HFF-Myc (cell line): ENCODE results near the gene PDZD8.

ENCODE experiments used
- DNase-seq: peaks from one replicate; pipeline ENCODE4 v3.0.0-alpha.2; 2011; ENCODE audit warnings: low read depth; ENCODE audit errors: extremely low read depth
- H3K4me3 ChIP-seq: replicated peaks from 2 replicates; pipeline ENCODE4 v1.5.1; 2011; ENCODE audit warnings: low read depth, mild to moderate bottlenecking, control low read depth, low read length
- CTCF ChIP-seq: IDR thresholded peaks from 2 replicates; pipeline ENCODE4 v1.5.1; 2012; ENCODE audit warnings: mild to moderate bottlenecking, low read depth, low read length, control low read depth; ENCODE audit errors: missing control alignments

The PDZD8 gene

DNA sequence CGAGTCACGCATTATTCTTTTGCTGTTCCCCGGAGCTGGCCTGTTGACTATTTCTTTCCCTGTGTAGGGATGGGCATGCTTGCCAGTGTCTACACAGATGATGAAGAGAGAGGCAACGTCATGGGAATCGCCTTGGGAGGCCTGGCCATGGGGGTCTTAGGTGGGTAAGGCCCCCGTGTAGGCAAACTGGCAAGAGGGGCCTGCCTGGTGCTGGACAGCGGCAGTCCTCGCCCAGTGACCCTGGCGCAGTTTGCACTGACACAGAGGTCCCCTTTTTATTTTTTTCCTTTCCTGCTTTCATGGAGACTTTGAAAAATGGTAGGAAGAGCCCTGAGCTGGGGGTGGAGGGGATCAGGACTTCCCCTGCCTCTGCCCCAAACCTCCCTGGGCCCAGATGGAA, 120.9 kb downstream of the PDZD8 start:
- no peak overlapping the region for H3K4me3 ChIP-seq
- no peak for DNase-seq
- no peak for TF ChIP-seq CTCF

GRCh38 chr10:117253908-117254307, 121.3 kb downstream of the PDZD8 start:
- no peak for DNase-seq
- H3K4me3 ChIP-seq = no peak overlapping the region
- no peak for TF ChIP-seq CTCF

DNA sequence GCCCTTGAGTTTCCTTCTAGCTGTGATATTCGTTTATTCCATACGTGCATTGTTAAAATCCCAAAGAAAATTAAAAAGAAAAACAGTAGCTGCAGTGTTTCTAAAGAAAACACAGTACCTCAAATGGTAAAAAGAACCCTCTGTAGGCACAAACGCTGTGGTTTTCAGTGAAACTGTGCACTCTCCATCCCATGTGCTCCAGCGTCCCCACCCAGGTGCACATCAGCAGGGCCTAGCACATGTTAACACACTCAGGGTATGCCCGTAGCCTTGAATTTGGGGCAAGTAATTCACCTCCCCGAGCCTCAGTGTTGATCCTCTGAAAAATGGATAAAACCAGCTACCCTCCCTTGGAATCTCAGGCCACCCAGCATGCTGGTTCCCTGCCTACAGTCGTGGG, 124.8 kb downstream of the PDZD8 start:
- H3K4me3 ChIP-seq = no peak overlapping the region
- no peak for DNase-seq
- TF ChIP-seq CTCF = no peak

DNA sequence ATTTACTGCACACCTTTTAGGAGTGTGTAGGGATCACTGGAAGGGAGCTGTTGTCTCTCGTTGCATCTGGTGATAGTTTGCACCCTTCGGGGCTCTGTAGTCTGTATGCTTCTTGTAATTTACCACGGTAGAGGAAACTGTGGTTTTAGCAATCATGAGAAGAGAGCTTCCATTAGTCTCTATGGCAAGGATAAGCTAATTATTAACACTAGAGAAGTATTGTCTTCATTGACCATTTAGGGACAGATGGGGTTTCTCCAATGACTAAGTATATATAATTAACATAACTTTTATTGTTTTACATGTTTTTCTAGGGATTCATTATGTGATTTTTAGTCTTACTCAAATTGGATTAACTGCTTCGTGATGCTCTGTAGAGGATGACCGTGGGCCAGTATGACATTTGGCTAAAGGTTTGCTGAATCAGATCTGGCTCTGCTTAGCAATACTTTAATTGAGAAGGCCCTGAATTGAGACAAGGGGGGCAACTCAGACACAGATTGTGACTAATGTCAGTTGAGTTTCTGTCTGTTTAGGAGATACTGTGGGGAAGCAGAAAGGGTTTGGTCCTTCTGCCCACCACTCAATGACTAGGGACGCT, 125.6 kb downstream of the PDZD8 start:
- H3K4me3 ChIP-seq = no peak overlapping the region
- DNase-seq = no peak
- TF ChIP-seq CTCF = no peak

DNA sequence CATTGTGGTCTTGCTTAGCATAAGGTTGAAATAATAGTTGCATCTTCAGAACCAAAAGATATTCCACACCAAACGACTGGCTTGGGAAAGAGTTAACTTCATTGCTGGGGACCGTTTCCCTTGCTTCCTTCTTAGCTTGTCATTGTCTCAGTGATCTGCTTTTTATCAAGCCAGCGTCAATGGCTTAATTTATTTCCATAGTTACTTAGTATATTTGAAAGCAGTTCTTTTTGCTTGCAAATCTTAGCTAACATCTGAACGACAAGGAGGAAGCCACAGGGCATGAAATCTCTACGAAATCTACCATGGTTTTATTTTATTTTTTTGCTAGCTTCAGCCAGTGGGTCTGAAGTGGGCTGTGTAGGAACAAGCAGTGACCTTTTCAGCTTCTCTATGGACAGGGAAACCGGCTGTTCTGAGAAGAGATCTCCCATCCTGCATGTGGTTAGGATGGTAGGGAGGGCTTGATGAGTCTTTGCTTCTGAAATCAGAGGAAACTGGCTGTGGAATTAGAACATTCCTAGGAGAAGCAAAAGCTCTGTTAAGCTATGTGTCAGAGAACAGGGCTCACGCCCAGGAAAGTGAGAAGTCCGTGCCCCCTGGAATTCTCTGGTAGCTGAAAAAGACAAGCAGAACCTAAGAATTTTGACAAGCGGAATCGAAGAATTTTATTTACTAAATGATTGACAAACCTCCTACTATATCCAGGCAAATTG, 126.3 kb downstream of the PDZD8 start:
- TF ChIP-seq CTCF = no peak
- no peak overlapping the region for H3K4me3 ChIP-seq
- no peak for DNase-seq

- no peak overlapping the region for H3K4me3 ChIP-seq
- TF ChIP-seq CTCF = no peak
- peak; percentile 88 for DNase-seq
These were observed 128.1 kb downstream of the PDZD8 start for GRCh38 chr10:117246997-117247671.
